ENCODE measurements around the gene NTRK2. TPM values are rescaled to one million over a fixed set of nuclear protein-coding genes. Genes with fewer than 3 reads are reported as not detected.

NTRK2 gene
- total RNA-seq, 1 donor from 2014 or later: 3.8 TPM

- peaks cover 8% of the 10 kb centered on the region for H3K4me1 ChIP-seq
- H3K4me3 ChIP-seq: no peak overlapping the region
- no peaks in the 10 kb centered on the region for H3K36me3 ChIP-seq
- no peak for TF ChIP-seq CTCF (IDR thresholded peaks at IDR 0.05; ENCODE audit: borderline replicate concordance)
- no peak overlapping the region for H3K27ac ChIP-seq (replicated peaks)
- DNase-seq: no peak
- intact Hi-C loops (cut with micrococcal nuclease): no loop called here
- peaks cover 20% of the 10 kb centered on the region for H3K27me3 ChIP-seq (ENCODE audit: low read depth)
- no peaks in the 10 kb centered on the region for H3K9me3 ChIP-seq (replicated peaks)
Measured at GRCh38 chr9:84828046-84828445, 158.5 kb downstream of the NTRK2 start.

- TF ChIP-seq CTCF (IDR thresholded peaks at IDR 0.05; ENCODE audit: borderline replicate concordance): no peak
- no peak for DNase-seq
- Histone ChIP-seq H3K4me1 (peaks cover 1% of the 10 kb centered on the region), H3K4me3 (no peak overlapping the region), H3K9me3 (replicated peaks) (no peaks in the 10 kb centered on the region), H3K27me3 (ENCODE audit: low read depth) (peaks cover 20% of the 10 kb centered on the region), H3K36me3 (no peaks in the 10 kb centered on the region), H3K27ac (replicated peaks) (no peak overlapping the region)
- intact Hi-C loops (cut with micrococcal nuclease): no loop called here
Measured at GRCh38 chr9:84829471-84829870, 159.9 kb downstream of the NTRK2 start.

GRCh38 chr9:84829997-84830696, 160.6 kb downstream of the NTRK2 start:
- intact Hi-C loops (cut with micrococcal nuclease): no loop called here
- no peaks in the 10 kb centered on the region for H3K9me3 ChIP-seq (replicated peaks)
- no peaks in the 10 kb centered on the region for H3K36me3 ChIP-seq
- no peaks in the 10 kb centered on the region for H3K4me1 ChIP-seq
- TF ChIP-seq CTCF (IDR thresholded peaks at IDR 0.05; ENCODE audit: borderline replicate concordance): no peak
- no peak overlapping the region for H3K4me3 ChIP-seq
- H3K27me3 ChIP-seq (ENCODE audit: low read depth): peaks cover 20% of the 10 kb centered on the region
- DNase-seq: no peak
- no peak overlapping the region for H3K27ac ChIP-seq (replicated peaks)

GRCh38 chr9:84831377-84831776, 161.8 kb downstream of the NTRK2 start:
- Histone ChIP-seq H3K9me3 (replicated peaks) (no peaks in the 10 kb centered on the region), H3K4me1 (no peaks in the 10 kb centered on the region), H3K36me3 (no peaks in the 10 kb centered on the region), H3K4me3 (no peak overlapping the region), H3K27ac (replicated peaks) (no peak overlapping the region), H3K27me3 (ENCODE audit: low read depth) (peaks cover 13% of the 10 kb centered on the region)
- DNase-seq: no peak
- intact Hi-C loops (cut with micrococcal nuclease): no loop called here
- TF ChIP-seq CTCF (IDR thresholded peaks at IDR 0.05; ENCODE audit: borderline replicate concordance): no peak

GRCh38 chr9:84832453-84832852, 162.9 kb downstream of the NTRK2 start:
- Histone ChIP-seq H3K4me3 (no peak overlapping the region), H3K27ac (replicated peaks) (no peak overlapping the region), H3K27me3 (ENCODE audit: low read depth) (peaks cover 6% of the 10 kb centered on the region), H3K36me3 (no peaks in the 10 kb centered on the region), H3K4me1 (no peaks in the 10 kb centered on the region), H3K9me3 (replicated peaks) (no peaks in the 10 kb centered on the region)
- TF ChIP-seq CTCF (IDR thresholded peaks at IDR 0.05; ENCODE audit: borderline replicate concordance): no peak
- intact Hi-C loops (cut with micrococcal nuclease): no loop called here
- DNase-seq: no peak

Measured in left ventricle myocardium inferior (tissue), 1 donor.